Measurements from ENCODE around the gene P2RY8. TPM values are rescaled to one million over a fixed set of nuclear protein-coding genes. Genes with fewer than 3 reads are reported as not detected.
"Not testable (repeated sequence)": the region's sequence is repeated elsewhere in the genome, so short reads cannot be mapped to it uniquely, and the experiment has no call there.

P2RY8 gene
- total RNA-seq, 1 experiment from 2014 or later: not detected

DNA sequence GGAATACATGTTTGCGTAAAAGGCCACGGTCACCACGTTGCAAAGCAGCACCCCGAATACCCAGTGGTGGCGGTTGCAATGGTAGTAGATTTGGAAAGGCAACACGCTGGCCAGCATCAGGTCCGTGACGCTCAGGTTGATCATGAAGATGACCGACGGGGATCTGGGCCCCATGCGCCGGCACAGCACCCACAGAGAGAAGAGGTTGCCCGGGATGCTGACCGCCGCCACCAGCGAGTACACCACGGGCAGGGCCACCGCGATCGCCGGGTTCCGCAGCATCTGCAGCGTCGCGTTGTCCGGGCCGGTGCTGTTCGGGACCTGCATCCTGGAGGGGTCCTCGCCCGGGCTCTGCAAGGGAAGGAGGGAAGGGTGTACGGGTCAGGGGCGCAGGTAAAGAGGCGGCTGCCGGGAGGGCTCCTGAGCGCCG lies 70.7 kb downstream of the P2RY8 start:
- no peak for DNase-seq (ENCODE audit: extremely low read depth, low read depth)

DNA sequence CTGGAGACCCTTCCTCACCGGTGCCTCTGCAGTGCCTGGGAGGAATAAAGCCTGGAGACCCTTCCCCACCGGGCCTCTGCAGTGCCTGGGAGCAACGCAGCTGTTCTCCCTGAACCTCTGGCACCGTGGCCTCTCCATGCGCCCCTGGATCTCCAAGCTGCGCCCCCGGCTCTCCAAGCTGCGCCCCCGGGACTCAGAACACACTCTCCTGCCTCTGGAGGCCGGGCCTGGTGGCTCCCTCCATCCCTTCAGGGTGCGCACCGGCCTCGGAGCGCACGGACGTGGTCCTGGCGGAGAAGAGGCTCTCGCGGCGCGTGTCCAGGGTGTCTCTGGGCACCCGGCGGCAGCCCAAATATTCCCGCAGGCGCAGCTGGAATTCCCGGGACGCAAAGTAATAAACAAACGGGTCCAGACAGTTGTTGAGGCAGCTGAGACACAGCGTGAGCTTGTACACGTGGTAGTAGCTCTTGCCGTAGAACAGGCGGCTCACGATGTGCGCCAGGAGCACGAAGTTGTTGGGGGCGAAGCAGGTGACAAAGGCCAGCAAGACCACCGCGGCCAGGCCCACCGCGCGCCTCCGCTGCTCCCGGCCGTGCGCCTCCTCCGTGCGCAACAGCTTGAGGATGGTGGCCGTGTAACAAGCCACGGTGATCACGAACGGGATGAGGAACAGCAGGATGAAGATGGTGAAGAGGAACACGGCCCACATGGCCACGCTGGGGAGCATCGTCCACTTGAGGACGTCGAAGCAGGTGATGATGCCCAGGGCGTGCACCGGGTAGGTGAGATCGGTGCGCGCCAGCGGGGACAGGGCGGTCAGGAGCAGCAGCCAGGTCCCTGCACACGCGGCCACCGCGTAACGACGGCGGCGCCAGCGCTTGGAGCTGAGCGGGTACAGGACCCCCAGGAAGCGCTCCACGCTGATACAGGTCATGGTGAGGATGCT lies 71.4 kb downstream of the P2RY8 start:
- DNase-seq (ENCODE audit: extremely low read depth, low read depth): no peak

DNA sequence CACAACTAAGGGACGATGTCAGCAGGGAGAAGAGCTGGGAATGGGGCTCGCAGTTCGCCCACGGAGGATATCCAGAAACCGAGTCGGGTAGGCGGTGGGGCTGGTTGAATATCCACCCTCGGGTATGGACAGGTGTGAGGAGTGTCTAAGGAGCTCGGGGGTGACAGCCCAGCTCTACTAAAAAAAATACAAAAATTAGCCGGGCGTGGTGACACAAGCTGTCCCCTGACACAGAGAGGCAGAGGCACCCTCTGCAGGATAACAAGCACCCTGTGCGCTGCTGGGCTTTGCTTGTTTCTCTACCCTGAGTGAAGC lies 72.1 kb downstream of the P2RY8 start:
- no peak for DNase-seq (ENCODE audit: extremely low read depth, low read depth)

DNA sequence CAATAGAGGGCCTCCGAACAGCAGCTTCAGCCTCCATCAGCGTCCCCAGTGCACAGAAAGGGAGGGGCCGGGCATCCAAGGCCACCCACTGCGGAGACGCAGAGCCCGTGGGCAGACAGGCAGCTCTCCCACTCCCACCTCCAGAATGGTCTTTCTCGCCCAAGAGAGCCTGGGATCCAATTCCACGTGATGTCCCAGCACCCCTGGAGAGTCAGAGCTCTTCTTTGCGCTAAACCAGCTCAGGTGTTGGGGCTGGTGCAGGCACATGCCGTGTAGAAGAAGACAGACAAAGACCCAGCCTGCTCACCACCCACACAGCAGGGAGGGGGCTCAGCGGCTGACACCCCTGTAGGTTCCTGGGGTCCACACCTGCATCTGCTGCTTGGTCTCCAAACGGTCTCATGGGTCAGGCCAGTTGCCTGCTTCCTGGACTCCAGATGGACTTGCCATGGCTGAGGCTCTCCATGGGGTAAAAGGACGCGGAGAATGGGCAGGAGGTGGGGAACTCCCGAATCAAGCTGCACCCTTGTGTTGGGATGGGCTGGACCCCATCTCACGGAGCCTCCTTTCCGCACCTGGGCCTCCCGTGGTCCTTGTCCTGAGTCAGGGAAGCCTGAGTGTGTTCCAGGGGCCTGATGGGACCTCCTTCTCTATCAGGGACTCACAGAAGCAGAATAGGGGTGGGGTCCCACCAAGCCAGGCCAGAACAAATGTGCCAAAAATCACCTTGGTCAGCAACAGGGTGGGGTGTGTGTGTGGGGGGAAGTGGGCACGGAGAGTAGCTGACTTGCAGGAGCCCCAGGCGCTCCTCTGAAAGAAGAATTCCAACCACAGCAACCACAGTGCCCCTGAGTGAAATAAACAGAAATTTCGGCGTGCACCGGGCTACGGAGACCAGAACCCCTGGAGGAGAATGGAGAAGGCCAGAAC lies 72.7 kb downstream of the P2RY8 start:
- DNase-seq (ENCODE audit: extremely low read depth, low read depth): no peak

DNA sequence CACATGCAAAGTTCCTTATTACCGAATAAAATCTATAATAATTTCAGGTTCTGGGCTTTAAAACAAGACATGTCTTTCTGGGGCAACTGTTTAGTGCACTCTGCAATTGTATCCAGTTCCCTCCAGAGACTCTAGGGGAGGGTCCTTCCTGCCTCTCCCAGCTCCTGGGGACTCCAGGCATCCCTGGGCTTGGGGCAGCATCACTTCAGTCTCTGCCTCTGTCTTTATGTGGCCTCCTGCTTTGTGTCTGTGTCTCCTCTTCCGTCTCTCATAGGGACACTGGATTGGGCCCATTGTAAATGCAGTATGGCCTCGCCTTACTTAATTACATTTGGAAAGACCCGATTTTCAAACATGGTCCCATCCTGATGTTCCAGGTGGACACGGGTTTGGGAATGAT lies 73.4 kb downstream of the P2RY8 start:
- no peak for DNase-seq (ENCODE audit: extremely low read depth, low read depth)

DNA sequence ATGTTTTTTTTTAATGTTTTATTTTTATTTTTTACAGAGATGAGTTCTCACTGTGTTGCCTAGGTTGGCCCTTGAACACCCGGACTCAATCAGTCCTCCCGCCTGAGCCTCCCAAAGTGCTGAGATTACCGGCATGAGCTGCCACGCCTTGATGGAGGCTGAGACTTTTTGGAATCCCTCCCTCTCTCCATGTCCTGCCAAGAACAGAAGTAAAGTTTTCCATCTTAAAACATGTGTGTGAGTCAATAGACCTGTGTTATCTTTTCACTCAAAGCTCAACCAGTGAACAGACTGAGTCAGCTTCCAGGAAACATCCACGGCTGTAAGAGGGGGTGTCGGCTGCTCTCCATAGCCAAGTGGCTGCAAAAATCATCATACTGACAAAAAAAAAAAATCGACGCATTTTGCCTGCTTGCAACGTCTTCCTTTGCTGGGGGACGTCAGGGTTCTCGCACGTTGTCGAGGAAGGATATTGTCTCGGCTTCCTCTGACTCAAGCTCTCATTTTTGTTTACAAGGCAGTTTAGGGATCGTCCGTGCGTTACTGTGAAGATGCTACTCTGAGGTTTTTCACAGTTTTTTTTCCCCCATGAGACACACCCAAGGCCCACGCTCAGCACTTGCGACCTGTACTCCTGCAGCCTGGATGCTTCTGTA lies 74.3 kb downstream of the P2RY8 start:
- DNase-seq (ENCODE audit: extremely low read depth, low read depth): peak; percentile 69

DNA sequence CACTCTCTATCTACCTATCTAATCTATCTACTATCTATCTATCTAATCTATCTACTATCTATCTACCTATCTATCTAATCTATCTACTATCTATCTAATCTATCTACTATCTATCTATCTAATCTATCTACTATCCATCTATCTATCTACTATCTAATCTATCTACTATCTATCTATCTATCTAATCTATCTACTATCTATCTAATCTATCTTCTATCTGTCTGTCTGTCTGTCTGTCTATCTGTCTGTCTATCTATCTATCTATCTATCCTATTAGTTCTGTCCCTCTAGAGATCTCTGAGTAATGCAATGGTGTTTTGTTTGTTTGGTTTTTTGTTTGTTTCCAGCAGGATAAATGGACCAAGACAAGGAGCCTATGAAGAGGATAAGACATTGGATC lies 74.9 kb downstream of the P2RY8 start:
- no peak for DNase-seq (ENCODE audit: extremely low read depth, low read depth)

DNA sequence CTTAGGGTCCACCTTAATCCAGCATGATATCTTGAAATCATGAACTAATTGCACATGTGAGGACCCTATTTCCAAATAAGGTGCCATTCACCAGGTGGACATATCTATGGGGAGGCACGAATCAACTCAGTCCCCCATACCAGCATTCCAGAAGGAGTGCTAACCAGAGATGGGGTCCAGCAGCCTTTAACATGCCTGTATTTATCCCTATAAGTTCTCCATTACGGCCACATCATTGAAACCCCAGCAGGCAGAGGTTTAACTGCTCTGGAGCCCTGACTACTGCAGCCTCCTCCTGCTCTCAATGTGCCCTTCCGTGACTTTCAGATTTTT lies 81.1 kb downstream of the P2RY8 start:
- DNase-seq (ENCODE audit: extremely low read depth, low read depth): no peak

DNA sequence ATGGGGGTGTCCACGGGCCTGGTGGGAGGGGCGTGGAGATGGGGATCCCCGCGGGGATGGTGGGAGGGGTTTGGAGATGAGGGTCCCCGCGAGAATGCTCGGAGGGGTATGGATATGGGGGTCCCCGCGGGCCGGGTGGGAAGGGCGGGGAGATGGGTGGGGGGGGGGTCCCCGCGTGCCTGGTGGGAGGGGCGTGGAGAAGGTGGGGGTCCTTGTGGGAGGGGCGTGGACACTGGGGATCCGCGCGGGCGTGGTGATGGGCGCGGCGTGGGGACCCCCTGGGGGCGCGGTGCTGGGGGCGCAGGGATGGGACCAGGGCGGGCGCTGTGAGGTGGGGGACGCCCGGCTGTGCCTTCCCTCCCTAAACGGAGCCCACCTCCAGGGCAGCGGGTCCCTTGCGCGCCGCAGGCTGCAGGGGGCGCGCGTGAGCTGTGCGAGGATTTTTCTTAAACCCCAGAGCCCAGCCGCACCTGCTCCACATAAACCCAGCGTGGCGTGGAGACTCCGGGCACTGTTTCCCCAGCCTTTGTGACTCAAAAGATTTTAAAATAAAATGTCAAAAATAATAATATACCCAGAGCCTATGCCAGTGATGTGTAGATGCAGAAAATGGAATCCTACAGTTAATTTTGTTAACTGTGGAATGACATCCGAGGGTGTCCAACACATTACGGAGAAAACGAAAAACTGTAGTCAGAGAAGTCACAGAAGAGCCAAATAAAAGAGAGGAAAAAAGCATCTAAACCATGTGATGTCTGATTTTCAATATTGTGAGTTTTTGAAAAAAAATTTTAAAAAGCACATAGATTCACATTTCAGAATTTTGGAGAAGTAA lies 82.8 kb downstream of the P2RY8 start:
- peak; percentile 84 for DNase-seq (ENCODE audit: extremely low read depth, low read depth)

DNA sequence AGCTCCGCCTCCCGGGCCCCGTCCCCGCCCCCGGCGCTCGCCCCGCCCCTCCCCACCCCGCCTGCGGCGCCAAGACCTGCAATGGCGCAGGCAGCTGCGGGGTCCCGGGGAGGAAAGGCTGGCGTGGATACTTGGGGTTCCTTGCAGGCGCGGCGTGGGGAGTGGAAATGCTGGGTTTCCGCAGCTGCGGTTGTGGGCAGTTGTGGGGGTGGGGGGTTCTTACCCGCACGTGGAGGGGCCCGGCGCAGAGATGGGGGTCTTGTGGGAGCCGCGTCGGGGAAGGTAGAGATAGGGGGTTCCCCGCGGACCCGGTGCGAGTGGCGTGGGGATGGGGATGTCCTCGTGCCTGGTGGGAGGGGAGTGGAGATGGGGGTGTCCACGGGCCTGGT lies 83.6 kb downstream of the P2RY8 start:
- DNase-seq (ENCODE audit: extremely low read depth, low read depth): no peak

DNA sequence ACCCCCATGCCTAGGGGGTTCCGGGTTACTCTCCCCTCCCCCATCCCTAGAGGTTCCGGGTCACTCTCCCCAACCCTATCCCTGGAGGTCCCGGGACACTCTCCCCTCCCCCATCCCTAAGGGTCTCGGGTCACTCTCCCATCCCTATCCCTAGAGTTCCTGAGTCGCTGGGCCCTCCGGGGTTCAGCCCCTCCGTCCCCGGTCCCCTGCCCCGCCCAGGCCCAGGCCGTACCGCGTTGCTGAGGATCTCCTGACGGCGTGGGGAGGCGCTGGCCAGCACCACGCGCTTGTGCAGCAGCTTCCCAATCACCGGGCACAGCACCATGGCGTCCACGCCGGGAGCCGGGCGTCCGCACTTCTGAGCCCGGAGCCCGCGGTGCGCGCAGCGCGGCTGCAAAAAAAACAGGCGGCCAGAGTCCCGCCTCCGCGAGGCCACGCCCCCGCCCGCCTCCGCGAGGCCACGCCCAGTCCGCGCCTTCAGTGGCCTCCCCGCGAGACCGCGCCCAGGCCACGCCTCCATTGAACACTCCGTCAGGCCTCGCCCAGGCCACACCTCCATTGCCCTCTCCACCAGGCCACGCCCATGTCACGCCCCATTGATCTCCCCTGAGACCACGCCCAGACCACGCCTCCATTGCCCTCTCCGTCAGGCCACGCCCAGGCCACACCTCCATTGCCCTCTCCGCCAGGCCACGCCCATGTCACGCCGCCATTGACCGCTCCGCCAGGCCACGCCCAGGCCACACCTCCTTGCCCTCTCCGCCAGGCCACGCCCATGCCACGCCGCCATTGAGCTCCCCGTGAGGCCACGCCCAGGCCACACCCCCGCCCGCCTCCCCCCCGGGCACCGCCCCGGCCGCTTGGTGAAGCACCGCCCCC lies 84.2 kb downstream of the P2RY8 start, which contains the start of gene ASMTL:
Gene ASMTL (minus strand): TSS at position 394 of the 879 bp plus-strand sequence. CDS start 69 bp downstream, at position 325.
- peak; percentile 100 for DNase-seq (ENCODE audit: extremely low read depth, low read depth)

DNA sequence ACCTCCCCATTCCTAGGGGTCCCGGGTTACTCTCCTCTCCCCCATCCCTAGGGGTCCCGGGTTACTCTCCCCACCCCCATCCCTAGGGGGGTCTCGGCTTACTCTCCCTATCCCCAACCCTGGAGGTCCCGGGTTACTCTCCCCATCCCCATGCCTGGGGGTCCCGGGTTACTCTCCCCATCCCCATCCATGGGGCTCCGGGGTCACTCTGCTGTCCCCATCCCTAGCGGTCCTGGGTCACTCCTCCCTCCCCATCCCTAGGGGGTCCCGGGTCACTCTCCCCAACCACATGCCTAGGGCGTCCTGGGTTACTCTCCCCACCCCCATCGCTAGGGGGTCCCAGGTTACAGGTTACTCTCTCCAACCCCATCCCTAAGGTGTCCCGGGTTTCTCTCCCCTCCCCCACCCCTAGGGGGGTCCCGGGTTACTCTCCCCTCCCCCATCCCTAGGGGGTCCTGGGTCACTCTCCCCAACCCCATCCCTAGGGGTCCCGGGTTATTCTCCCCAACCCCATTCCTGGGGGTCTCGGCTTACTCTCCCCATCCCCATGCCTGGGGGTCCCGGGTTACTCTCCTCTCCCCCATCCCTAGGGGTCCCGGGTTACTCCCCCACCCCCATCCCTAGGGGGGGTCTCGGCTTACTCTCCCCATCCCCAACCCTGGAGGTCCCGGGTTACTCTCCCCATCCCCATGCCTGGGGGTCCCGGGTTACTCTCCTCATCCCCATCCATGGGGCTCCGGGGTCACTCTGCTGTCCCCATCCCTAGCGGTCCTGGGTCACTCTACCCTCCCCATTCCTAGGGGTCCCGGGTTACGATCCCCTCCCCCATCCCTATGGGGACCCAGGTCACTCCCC lies 85.1 kb downstream of the P2RY8 start:
- DNase-seq (ENCODE audit: extremely low read depth, low read depth): no peak

DNA sequence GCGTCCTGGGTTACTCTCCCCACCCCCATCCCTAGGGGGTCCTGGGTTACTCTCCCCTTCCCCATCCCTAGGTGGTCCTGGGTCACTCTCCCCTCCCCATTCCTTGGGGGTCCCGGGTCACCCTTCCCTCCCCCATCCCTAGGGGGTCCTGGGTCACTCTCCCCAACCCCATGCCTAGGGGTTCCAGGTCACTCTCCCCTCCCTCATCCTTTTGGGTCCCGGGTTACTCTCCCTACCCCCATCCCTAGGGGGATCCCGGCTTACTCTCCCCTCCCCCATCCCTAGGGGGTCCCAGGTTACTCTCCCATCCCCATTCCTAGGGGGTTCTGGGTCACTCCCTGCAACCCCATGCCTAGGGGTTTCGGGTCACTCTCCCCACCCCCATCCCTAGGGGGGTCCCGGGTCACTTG lies 85.7 kb downstream of the P2RY8 start:
- no peak for DNase-seq (ENCODE audit: extremely low read depth, low read depth)

DNA sequence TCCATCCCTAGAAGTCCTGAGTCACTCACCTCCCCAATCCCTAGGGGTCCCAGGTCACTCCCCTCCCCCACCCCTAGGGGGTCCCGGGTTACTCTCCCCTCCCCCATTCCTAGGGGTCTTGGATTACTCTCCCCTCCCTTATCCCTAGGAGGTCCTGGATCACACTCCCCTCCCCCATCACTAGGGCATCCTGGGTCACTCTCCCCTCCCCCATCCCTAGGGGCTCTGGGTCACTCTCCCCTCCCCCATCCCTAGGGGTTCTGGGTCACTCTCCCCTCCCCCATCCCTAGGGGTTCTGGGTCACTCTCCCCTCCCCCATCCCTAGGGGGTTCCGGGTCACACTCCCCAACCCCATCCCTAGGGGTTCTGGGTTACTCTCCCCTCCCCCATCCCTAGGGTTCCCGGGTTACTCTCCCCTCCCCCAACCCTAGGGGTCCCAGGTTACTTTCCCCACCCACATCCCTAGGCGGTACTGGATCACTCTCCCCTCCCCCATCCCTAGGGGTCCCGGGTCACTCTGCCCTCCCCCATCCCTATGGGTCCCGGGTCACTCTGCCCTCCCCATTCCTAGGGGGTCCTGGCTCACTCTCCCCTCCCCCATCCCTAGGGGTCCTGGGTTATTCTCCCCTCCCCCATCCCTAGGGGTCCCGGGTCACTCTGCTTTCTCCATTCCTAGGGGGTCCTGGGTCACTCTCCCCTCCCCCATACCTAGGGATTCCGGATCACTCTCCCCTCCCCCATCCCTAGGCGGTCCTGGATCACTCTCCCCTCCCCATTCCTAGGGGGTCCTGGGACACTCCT lies 86.4 kb downstream of the P2RY8 start:
- no peak for DNase-seq (ENCODE audit: extremely low read depth, low read depth)

DNA sequence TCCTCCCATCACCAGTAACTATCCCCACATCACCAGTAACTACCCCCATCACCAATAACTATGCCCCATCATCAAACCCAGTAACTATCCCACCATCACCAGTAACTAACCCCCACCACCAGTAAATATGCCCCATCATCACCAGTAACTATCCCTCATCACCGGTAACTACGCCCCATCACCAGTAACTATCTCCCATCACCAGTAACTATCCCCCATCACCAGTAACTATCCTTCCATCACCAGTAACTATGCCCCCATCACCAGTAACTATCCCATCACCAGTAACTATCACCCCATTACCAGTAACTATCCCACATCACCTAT lies 87.2 kb downstream of the P2RY8 start:
- no peak for DNase-seq (ENCODE audit: extremely low read depth, low read depth)

DNA sequence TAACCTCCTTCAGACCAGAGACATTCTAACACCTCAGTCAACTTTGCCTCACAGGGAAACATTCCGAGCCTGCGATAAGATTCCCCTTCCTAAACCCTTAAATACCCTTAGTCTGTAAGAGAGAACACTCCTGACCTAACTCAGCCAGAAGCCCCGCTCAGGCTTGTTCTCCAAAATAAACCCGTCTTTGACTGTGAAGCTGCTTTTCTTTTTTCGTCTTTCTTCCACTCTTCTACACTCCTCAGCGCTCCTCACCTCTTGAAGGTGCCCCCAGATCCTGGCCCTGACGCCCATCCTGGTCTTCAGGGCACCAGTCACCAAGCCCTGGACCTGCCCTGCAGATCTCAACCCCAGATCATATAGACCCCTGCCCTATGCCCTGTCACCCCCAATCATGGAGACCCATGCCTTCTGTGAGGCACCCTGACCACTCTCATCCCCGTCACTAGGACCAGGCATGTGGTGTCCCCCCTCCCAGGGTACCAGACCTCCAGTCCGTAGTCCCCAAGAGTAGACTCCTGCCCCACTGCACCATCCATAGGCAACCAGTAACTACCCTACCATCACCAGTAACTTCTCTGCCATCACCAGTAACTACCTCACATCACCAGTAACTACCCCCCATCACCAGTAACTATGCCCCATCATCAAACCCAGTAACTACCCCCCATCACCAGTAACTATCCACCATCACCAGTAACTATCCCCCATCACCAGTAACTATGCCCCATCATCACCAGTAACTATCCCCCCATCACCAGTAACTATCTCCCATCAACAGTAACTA lies 87.8 kb downstream of the P2RY8 start:
- DNase-seq (ENCODE audit: extremely low read depth, low read depth): no peak

DNA sequence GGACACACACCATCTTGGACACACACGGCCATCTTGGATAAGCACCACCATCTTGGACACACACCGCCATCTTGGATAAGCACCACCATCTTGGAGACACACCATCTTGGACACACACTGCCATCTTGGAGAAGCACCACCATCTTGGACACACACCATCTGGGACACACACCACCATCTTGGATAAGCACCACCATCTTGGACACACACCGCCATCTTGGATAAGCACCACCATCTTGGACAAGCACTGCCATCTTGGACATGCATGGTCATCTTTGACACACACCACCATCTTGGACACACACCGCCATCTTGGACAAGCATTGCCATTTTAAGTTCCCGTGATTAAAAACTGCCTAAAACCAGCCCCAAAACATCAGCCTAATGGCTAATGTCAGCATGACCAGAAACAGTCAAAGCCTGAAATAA lies 88.4 kb downstream of the P2RY8 start:
- not testable (repeated sequence) for DNase-seq (ENCODE audit: extremely low read depth, low read depth)
